PFSK-1 (cell line): ENCODE results near the gene FADD.

Experiments used
- POLR2AphosphoS5 ChIP-seq: IDR thresholded peaks from 2 replicates; pipeline ENCODE4 v1.6.1; 2012; ENCODE audit warnings: low read depth, mild to moderate bottlenecking, control low read depth, low read length, moderate library complexity
- REST ChIP-seq, 2 experiments: IDR thresholded peaks; 2 replicates each; pipeline versions ENCODE4 v1.6.1 to v1.8.0; 2011 to 2012; ENCODE audit warnings: low read depth in 2 of 2, low read length in 2 of 2, control low read depth in 1 of 2, inconsistent platforms in 1 of 2, mild to moderate bottlenecking in 1 of 2, moderate library complexity in 1 of 2; ENCODE audit not compliant: insufficient read depth in 1 of 2
- SIN3A ChIP-seq: IDR thresholded peaks from 2 replicates; pipeline ENCODE4 v1.6.1; 2012; ENCODE audit warnings: mild to moderate bottlenecking, low read length, moderate library complexity, borderline replicate concordance; ENCODE audit not compliant: insufficient read depth
- TAF1 ChIP-seq: IDR thresholded peaks from 2 replicates; pipeline ENCODE4 v1.6.1; 2012; ENCODE audit warnings: low read length, control low read depth, borderline replicate concordance; ENCODE audit not compliant: insufficient read depth

- TF ChIP-seq REST (IDR thresholded peaks at IDR 0.05; ENCODE audit: insufficient read depth in 1 of 2, low read depth in 2 of 2, low read length in 2 of 2) (no peak), TAF1 (no peak), SIN3A (no peak), POLR2AphosphoS5 (no peak)
Observed at GRCh38 chr11:70206982-70207376, 3.9 kb downstream of the FADD start.
